HL-60/S4 (cell line): Measurements from ENCODE around the gene PVR.
"Not testable (repeated sequence)": the region's sequence is repeated elsewhere in the genome, so short reads cannot be mapped to it uniquely, and the experiment has no call there.

ENCODE experiments used
- in situ Hi-C: fragments of 300-500 bp; cut with MboI; formaldehyde crosslinking; loops from 2 replicates; pipeline ENCODE4 v1.14.3; 2022; ENCODE audit warnings: low sequenced_read_pairs

Gene PVR

GRCh38 chr19:44617110-44617880, 26.4 kb upstream of the PVR start:
- in situ Hi-C loops = no loop called here

GRCh38 chr19:44618640-44619357, 24.9 kb upstream of the PVR start:
- in situ Hi-C loops = no loop called here

GRCh38 chr19:44620667-44621066, 23.0 kb upstream of the PVR start:
- in situ Hi-C loops = no loop called here

GRCh38 chr19:44621367-44621766, 22.3 kb upstream of the PVR start:
- in situ Hi-C loops = no loop called here

- in situ Hi-C loops = no loop called here
Observed at GRCh38 chr19:44623080-44623479, 20.6 kb upstream of the PVR start.

GRCh38 chr19:44623626-44624025, 20.1 kb upstream of the PVR start:
- in situ Hi-C loops = no loop called here

GRCh38 chr19:44624840-44625354, 18.8 kb upstream of the PVR start:
- in situ Hi-C loops = no loop called here

GRCh38 chr19:44625637-44626036, 18.1 kb upstream of the PVR start:
- in situ Hi-C loops = not testable (repeated sequence)

GRCh38 chr19:44626048-44626624, 17.6 kb upstream of the PVR start:
- in situ Hi-C loops = no loop called here

- in situ Hi-C loops = no loop called here
Observed at GRCh38 chr19:44627631-44628030, 16.1 kb upstream of the PVR start.

- in situ Hi-C loops = no loop called here
Observed at GRCh38 chr19:44628793-44629192, 14.9 kb upstream of the PVR start.

GRCh38 chr19:44631611-44632010, 12.1 kb upstream of the PVR start:
- in situ Hi-C loops = not testable (repeated sequence)

GRCh38 chr19:44634058-44634457, 9.7 kb upstream of the PVR start:
- in situ Hi-C loops = not testable (repeated sequence)

- in situ Hi-C loops = no loop called here
Observed at GRCh38 chr19:44634785-44635184, 8.9 kb upstream of the PVR start.

- in situ Hi-C loops = no loop called here
Observed at GRCh38 chr19:44635581-44636438, 7.9 kb upstream of the PVR start.

- in situ Hi-C loops = no loop called here
Observed at GRCh38 chr19:44636439-44637389, 7.0 kb upstream of the PVR start.

- in situ Hi-C loops = no loop called here
Observed at GRCh38 chr19:44637390-44637764, 6.3 kb upstream of the PVR start.

GRCh38 chr19:44640518-44640917, 3.2 kb upstream of the PVR start:
- in situ Hi-C loops = no loop called here

GRCh38 chr19:44641501-44642265, 2.0 kb upstream of the PVR start:
- in situ Hi-C loops = no loop called here
